Activated T-cell treated with anti-CD3 and anti-CD28 coated beads, Interleukin-2, amount 50 U/mL, for 4 hours (primary cell): ENCODE results near the gene MYBPC2. TPM values are rescaled to one million over a fixed set of nuclear protein-coding genes. Genes with fewer than 3 reads are reported as not detected.

ENCODE experiments used
- ATAC-seq, 2 donors: fragments of 200-7000 bp; cut with Tn5 transposase; one replicate each; pipeline ENCODE4 v1.10.0; 2021
- DNase-seq: peaks from one replicate; pipeline ENCODE4 v3.0.0-alpha.2; 2020
- H3K27me3 Mint-ChIP-seq: one replicate; pipeline ENCODE4 v1.8.0; 2021; ENCODE audit warnings: low read depth, mixed read lengths
- H3K36me3 Mint-ChIP-seq: one replicate; pipeline ENCODE4 v1.8.0; 2022; ENCODE audit warnings: mixed read lengths; ENCODE audit not compliant: insufficient read depth
- H3K4me1 Mint-ChIP-seq: one replicate; pipeline ENCODE4 v1.8.0; 2021; ENCODE audit warnings: low read depth, mixed read lengths
- H3K4me3 Mint-ChIP-seq: one replicate; pipeline ENCODE4 v1.8.0; 2021; ENCODE audit warnings: mild to moderate bottlenecking, moderate library complexity, mixed read lengths
- H3K9me3 Mint-ChIP-seq: one replicate; pipeline ENCODE4 v1.8.0; 2021; ENCODE audit warnings: mixed read lengths
- total RNA-seq, 3 donors: library from RNA; stranded (reverse); gene quantifications; one replicate each; pipeline ENCODE4 v1.2.1, GENCODE V29; 2021

MYBPC2 gene
- total RNA-seq, 3 donors from 2014 or later = 0.08 to 0.60 TPM; not detected in 1

DNA sequence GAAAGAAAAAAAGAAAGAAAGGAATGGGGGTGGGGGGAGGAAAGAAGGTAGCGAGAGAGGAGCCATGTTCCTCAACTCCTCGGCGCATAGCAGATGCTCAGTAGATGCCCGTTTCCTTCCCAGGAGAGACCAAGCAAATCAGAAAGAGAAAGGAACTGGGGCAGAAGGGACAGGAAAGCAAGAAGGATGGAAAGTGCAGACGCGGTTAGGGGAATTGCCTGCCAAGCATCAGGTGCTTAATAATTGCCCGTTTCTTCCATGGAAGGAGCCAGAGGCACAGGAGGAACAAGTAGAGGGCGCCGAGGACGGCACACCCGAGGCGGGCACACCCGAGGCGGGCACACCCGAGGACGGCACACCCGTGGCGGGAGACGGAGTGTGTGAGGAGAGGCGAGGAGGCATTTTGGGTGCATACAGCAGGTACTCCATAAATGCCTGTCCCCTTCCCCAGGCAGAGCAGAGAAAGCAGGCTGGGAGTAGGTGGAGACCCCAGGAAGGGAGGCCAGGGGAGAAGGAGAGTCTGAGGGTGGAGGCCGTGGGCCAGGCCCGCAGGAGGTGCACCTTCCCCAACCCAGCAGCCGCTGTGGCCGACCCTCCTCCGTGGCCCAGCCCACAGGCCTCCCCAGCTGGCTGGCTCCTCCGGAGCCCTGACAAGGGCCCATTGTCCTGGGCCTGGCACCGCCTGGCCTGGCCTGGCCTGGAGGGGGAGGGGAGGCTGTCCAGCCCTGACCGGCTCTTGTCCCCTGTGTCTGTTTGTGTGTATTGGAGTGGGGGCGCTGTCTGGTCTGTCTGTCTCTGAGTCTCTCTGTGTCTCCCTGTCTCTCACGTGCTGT is 63.7 kb downstream of the MYBPC2 start:
- Mint-ChIP-seq H3K9me3 (no peaks in the 10 kb centered on the region), H3K4me3 (no peak overlapping the region), H3K27me3 (no peaks in the 10 kb centered on the region), H3K36me3 (no peaks in the 10 kb centered on the region), H3K4me1 (peaks cover 11% of the 10 kb centered on the region)
- DNase-seq = no peak
- ATAC-seq = no peak

DNA sequence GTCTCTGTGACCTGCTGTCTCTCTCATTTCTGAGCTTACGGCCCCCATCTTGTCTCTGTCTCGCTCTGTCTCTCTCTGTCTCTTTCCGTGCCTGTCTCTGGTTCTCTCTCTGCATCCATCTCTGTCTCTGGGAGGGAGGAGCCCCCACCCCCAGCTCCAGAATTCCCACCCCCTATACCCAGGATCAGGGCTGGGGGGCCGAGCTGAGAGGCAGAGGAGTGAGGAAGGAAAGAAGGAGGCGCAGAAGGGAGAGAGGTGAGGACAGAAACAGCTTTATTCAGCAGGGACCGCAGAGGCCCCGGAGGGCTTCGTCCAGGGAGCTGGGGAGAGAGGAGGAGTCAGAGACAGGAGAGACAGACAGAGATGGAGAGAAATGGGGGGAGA is 64.3 kb downstream of the MYBPC2 start:
- Mint-ChIP-seq H3K9me3 (no peaks in the 10 kb centered on the region), H3K4me3 (no peak overlapping the region)
- no peak for ATAC-seq

DNA sequence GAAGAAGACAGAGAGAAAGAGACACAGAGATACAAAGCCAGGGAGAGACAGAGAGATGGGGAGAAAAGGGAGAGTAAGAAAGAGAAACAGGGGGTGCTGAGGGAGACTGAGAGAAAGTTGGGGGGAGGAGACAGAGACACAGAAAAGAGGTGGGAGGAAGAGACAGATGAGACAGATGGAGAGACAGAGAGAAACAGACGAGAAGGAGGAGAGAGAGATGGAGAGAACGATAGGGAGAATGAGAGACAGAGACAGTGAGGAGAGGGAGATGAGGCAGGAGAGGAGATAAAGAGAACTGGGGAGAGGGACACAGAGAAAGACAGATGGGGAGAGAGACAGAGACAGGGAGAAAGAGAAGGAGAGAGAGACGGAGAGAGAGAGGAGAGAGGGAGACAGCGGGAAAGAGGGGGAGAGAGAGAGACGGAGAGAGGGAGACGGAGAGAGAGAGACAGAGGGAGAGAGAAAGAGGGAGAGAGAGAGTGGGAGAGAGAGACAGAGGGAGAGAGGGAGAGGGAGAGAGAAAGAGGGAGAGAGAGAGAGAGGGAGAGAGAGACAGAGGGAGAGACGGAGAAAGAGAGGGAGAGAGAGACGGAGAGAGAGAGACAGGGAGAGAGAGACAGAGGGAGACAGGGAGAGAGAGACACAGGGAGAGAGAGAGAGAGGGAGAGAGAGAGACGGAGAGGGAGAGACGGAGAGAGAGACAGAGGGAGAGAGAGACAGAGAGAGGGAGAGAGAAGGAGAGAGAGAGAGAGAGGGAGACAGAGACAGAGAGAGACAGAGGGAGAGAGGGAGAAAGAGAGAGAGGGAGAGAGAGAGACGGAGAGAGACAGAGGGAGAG is 65.7 kb downstream of the MYBPC2 start:
- Mint-ChIP-seq H3K4me3 (no peak overlapping the region), H3K9me3 (no peaks in the 10 kb centered on the region), H3K27me3 (no peaks in the 10 kb centered on the region), H3K4me1 (no peaks in the 10 kb centered on the region), H3K36me3 (no peaks in the 10 kb centered on the region)
- ATAC-seq (no peak), DNase-seq (no peak)

More for the DNA sequence above, 64.3 kb downstream of the MYBPC2 start:
- H3K4me1 Mint-ChIP-seq = peaks cover 5% of the 10 kb centered on the region
- DNase-seq = no peak
- H3K27me3 Mint-ChIP-seq = no peaks in the 10 kb centered on the region
- H3K36me3 Mint-ChIP-seq = no peaks in the 10 kb centered on the region

DNA sequence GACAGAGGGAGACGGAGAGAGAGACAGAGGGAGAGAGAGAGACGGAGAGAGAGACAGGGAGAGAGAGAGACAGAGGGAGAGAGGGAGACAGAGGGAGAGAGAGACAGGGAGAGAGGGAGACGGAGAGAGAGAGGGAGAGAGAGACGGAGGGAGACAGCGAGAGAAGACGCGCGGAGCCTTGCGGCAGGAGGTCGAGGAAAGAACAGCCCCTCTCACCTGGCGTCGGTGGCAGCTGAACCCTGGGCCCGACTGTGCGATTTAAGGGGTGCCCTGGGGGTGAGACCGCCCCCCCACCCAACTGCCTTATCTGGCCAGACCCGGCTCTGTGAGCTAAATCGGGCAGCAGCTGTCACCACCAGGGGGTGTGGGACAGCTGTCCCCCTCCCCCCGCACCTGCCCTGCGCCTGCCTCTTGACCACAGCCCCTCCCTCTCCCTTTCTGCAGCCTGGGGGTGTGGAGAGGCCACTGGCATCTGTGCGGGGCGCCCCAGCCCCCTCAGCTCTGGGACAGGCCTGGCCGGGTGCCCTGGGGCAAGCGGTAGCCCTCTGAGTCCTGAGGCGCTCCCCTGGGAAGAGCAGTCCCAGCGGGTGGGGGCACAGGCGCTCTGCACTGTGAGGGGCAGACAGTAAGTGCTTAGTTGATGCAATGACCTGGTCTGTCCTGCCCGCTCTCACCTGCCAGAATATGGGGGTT is 67.5 kb downstream of the MYBPC2 start:
- no peak overlapping the region for H3K4me3 Mint-ChIP-seq
- H3K4me1 Mint-ChIP-seq = no peaks in the 10 kb centered on the region
- H3K9me3 Mint-ChIP-seq = no peaks in the 10 kb centered on the region
- ATAC-seq (peak in 1 of 2 donors; percentile 14), DNase-seq (no peak)
- no peaks in the 10 kb centered on the region for H3K27me3 Mint-ChIP-seq
- no peaks in the 10 kb centered on the region for H3K36me3 Mint-ChIP-seq

DNA sequence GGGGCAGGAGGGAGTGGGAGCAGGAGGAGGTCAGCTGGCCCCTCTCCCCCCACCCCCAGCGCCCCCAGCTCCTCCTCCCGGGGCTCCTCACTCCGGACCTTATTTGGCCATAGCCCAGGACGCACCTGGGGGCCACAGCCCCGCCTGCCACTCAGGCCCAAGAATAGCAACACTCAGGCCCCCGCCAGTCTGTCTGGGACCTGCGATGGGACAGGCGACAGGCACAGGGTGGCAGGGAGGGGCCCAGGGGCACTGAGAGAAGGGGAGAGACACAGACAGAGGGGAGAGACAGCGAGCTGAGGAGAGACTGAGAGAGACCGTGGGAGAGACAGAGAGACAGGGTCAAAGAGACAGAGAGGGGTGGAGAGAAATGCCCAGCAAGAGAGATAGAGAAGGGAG is 68.1 kb downstream of the MYBPC2 start:
- ATAC-seq (peak in 1 of 2 donors; percentile 14), DNase-seq (no peak)
- Mint-ChIP-seq H3K4me1 (no peaks in the 10 kb centered on the region), H3K36me3 (no peaks in the 10 kb centered on the region), H3K27me3 (no peaks in the 10 kb centered on the region), H3K4me3 (no peak overlapping the region), H3K9me3 (no peaks in the 10 kb centered on the region)

DNA sequence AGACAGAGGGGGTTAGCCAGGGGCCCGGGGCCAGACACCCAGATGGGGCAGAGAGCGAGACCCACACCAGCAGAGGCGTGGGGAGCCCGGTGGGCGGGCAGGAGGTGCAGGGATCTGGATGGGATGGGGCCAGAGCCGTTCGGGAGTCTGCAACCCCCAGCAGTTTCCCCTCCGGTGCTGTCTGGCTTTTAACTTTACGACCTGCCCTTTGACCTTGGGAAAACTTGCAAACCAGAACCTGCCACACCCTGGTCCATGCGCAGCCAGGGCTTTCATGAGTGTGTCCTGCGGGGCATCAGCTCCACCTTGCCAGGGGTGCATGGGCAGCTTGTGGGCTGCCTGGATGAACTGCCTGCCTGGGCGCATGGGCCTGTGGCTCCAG is 68.5 kb downstream of the MYBPC2 start:
- Mint-ChIP-seq H3K4me1 (no peaks in the 10 kb centered on the region), H3K27me3 (no peaks in the 10 kb centered on the region), H3K4me3 (no peak overlapping the region), H3K9me3 (no peaks in the 10 kb centered on the region), H3K36me3 (no peaks in the 10 kb centered on the region)
- DNase-seq (no peak), ATAC-seq (peak in 1 of 2 donors; percentile 30)

DNA sequence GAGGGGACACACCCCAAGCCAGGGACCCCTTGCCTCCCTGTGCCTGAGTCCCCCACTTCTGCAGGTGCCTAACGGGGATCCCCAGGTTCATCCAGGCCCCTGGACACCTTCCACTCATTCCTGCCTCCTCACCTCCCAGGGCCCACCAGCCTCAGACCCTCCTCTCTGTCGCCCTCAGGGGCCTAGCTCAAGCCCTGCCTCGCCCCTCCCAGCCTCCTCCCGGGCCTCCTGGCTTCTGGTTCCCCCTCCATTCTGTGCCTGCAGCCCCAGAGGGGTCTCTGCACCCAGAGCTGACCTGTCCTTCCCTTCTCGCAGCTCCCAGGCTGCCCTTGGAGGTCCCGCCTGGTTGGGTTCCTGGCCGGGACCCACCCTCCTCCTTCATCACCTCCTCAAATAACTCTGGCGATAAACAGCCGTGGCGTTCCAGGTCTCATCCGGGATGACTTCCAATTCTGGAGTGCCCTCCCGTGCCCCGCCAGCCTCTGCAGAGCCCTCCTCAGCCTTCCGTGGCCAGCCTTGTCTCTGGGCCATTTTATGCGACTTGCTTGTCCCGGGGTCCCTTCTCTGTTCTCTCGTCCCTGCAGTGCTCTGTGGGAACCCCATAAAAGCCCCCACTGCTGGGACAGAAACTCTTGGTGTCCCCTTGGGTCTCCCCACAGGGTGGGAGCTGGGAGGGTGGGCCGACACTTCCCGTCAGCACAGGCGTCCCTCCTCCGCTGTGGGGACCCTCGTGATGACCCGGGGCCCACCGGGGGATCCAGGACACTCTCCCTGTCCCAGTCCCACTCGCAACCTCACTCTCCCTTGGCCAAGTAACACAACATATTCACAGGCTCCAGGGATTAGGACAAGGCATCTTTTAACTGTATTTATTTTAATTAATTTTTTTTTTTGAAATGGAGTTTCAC is 69.1 kb downstream of the MYBPC2 start:
- H3K4me1 Mint-ChIP-seq = no peaks in the 10 kb centered on the region
- no peak for ATAC-seq
- no peaks in the 10 kb centered on the region for H3K9me3 Mint-ChIP-seq
- DNase-seq = no peak
- H3K27me3 Mint-ChIP-seq = no peaks in the 10 kb centered on the region
- no peaks in the 10 kb centered on the region for H3K36me3 Mint-ChIP-seq
- no peak overlapping the region for H3K4me3 Mint-ChIP-seq

DNA sequence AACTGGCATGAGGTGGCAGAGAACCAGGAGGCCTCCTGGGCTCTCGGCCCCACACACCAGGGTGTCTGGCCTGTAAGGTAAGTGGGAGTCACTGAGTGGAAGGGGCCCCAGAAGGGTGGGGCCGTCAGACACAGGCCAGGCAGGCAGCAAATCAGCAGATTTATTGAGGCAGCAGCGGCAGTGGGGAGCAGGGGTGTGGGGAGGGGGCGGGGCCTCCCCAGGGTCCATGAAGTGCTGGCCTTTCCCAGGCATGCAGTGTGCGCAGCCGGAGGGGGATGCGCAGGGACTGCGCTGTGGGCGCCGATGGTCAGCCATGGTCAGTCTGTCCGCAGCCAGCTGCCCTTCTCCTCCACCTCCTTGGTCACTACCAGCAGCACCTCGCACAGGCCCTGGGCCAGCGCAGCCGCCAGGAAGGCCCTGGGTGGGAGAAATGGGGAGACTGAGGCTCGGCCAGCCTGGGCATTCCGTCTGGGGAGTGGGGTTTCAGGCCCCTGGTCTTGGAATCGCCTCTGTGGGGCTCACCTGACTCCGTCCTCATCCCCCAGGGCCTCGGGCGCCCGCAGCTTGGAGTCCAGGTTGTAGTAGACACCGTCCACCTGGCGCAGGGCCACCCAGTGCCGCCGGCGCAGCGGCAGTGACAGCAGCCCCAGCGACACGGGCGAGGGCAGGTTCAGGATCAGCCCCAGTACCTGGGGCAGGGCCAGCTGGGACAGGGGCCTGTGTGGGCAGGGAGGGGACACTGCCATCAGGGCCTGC is 73.3 kb downstream of the MYBPC2 start:
- peaks cover 4% of the 10 kb centered on the region for H3K4me1 Mint-ChIP-seq
- H3K4me3 Mint-ChIP-seq = no peak overlapping the region
- ATAC-seq = no peak
- peaks cover 3% of the 10 kb centered on the region for H3K36me3 Mint-ChIP-seq
- DNase-seq = no peak
- no peaks in the 10 kb centered on the region for H3K9me3 Mint-ChIP-seq
- no peaks in the 10 kb centered on the region for H3K27me3 Mint-ChIP-seq

DNA sequence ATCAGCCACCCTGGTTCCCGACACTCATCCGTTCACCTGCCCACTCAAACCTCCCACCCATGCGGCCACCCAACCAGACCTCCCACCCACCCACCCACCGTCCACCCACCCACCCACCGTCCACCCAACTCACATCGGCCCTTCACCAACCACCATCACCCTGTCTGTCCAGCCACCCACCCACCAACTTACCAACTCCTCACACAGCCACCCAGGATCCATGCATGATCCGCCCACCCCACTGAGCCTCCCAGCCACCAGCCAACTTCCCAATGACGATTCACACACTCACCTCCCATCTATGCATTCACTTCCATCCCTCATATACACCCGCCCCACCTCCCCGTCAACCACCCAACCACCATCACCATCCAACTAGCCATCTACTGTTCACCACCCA is 74.0 kb downstream of the MYBPC2 start:
- Mint-ChIP-seq H3K9me3 (no peaks in the 10 kb centered on the region), H3K4me3 (no peak overlapping the region), H3K27me3 (no peaks in the 10 kb centered on the region), H3K36me3 (peaks cover 3% of the 10 kb centered on the region), H3K4me1 (peaks cover 7% of the 10 kb centered on the region)
- no peak for ATAC-seq
- DNase-seq = no peak

DNA sequence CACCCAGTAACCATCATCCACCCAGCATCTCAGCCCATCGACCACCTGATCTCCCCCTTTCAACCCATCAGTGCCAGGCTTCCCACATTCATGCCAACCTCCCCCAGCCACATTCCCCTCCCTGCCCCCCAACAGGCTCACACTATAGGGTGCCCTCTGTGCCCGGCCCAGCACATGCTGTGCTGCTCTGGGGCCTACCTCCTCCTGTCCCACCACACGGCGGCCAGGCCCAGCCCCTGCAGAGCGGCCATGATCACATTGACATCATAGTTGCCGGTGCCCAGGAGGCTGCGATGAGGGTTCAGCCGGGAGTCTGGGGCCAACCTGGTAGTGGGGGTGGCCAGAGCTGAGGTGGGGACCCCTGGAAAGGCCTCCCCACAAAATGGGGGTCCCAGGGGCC is 74.7 kb downstream of the MYBPC2 start:
- H3K4me1 Mint-ChIP-seq = peaks cover 8% of the 10 kb centered on the region
- ATAC-seq (no peak), DNase-seq (no peak)
- no peaks in the 10 kb centered on the region for H3K27me3 Mint-ChIP-seq
- H3K36me3 Mint-ChIP-seq = peaks cover 3% of the 10 kb centered on the region
- no peak overlapping the region for H3K4me3 Mint-ChIP-seq
- no peaks in the 10 kb centered on the region for H3K9me3 Mint-ChIP-seq

DNA sequence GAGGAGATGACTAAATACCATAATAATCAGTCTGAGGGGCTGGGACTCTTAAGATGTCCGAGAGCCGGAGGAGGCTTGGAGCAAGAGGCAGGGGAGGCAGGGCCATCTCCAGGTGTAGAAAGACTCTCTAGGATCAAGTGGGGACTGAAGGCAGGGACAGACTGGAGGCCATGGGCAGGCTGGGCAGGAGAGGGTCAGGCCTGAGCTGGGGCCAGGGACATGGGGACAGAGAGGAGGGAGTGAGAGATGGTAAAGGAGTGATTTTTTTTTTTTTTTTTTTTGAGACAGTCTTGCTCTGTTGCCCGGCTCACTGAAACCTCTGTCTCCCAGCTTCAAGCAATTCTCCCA is 76.1 kb downstream of the MYBPC2 start:
- DNase-seq (no peak), ATAC-seq (no peak)
- H3K4me1 Mint-ChIP-seq = peaks cover 8% of the 10 kb centered on the region
- peak overlapping the region; percentile 50 for H3K4me3 Mint-ChIP-seq
- H3K27me3 Mint-ChIP-seq = no peaks in the 10 kb centered on the region
- H3K36me3 Mint-ChIP-seq = peaks cover 3% of the 10 kb centered on the region
- H3K9me3 Mint-ChIP-seq = no peaks in the 10 kb centered on the region

DNA sequence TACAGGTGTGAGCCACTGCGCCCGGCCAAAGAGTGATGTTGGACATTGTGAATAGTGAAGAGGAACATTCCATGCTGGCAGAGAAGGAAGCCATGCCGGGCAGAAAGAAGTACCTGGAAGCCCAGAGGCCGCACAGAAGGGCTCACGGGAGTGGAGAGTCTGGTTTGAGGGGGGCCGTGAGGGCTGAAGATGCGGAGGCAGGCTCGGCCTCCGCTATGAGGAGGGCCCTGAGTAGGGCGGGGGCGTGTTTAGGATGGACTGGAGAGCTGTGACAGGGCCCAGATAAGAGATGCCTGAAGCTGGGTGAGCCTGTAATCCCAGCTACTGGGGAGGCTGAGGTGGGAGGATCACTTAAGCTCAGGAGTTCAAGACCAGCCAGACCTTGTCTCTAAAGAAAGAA is 76.7 kb downstream of the MYBPC2 start:
- Mint-ChIP-seq H3K36me3 (peaks cover 3% of the 10 kb centered on the region), H3K27me3 (peaks cover 3% of the 10 kb centered on the region), H3K4me3 (peak overlapping the region; percentile 95), H3K4me1 (peaks cover 8% of the 10 kb centered on the region), H3K9me3 (no peaks in the 10 kb centered on the region)
- DNase-seq = no peak
- ATAC-seq = no peak

DNA sequence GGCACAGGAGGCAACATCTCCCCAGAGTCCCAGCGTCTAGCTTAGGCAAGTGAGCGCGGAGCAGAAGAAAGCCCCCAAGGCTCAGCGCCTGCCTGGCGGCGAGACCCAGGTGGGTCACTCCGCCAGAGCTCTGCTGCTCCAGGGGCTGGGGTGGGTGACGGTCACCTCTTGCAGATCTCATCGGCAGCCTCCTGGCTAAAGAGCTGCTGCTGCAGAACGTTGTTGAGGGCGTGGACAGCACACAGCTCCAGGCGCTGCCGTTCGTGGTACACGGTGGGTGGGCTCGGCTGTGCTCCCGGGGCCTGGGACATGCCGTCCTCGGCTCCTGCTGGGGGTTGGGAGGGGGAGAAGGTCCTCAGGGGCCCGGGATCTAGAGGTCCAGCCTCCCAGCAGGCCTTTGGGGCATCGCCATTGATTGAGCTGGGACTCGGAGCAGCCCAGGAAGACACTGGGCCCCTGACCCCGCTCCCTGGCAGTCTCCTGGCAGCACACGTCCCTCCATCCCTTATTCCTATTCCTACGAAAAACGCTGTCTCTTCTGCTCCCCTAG is 77.5 kb downstream of the MYBPC2 start:
- peaks cover 5% of the 10 kb centered on the region for H3K27me3 Mint-ChIP-seq
- peak overlapping the region; percentile 95 for H3K4me3 Mint-ChIP-seq
- H3K9me3 Mint-ChIP-seq = no peaks in the 10 kb centered on the region
- peaks cover 8% of the 10 kb centered on the region for H3K4me1 Mint-ChIP-seq
- no peak for ATAC-seq
- no peak for DNase-seq
- peaks cover 3% of the 10 kb centered on the region for H3K36me3 Mint-ChIP-seq
